Astrocyte of the cerebellum (primary cell): ENCODE data around the gene CCNL2.

ENCODE experiments used
- DNase-seq: peaks from one replicate; pipeline ENCODE4 v3.0.0-alpha.2; 2011; ENCODE audit warnings: low read depth
- H3K4me3 ChIP-seq: 2 replicates; pipeline ENCODE4 v1.5.1; 2011; ENCODE audit warnings: mild to moderate bottlenecking, low read depth, low read length, moderate library complexity
- in situ Hi-C: cut with HindIII; loops from 2 replicates; pipeline ENCODE4 v1.10.0; 2017; ENCODE audit warnings: low sequenced_read_pairs
- TF ChIP-seq, protein P1 (sequence below): IDR thresholded peaks from 2 replicates; pipeline ENCODE4 v1.5.1; 2012; ENCODE audit warnings: low read length, low read depth, moderate library complexity, mild to moderate bottlenecking; ENCODE audit errors: missing control alignments

CCNL2 gene

DNA sequence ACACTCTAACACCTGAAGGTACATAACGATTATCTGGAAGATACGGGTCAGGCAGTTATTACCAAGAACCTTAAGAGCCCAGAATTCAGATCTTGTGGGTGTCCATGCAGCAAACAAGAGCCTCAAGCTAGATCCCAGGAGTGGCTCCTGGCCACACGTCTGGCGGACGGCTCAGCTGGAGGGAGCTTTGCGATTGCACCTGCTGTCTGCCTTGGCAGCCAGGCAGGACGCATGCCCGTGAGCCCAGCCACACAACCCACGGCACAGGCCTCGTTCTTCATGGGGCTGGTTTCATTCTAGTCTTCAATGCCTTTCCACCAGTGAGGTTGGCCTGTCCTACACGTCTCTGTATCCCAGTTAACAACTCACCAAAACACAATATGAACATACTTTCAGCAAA lies 5.7 kb downstream of the CCNL2 start:
- DNase-seq: no peak
- in situ Hi-C loops: no loop called here
- H3K4me3 ChIP-seq: no peak overlapping the region
- TF ChIP-seq, protein P1, sequence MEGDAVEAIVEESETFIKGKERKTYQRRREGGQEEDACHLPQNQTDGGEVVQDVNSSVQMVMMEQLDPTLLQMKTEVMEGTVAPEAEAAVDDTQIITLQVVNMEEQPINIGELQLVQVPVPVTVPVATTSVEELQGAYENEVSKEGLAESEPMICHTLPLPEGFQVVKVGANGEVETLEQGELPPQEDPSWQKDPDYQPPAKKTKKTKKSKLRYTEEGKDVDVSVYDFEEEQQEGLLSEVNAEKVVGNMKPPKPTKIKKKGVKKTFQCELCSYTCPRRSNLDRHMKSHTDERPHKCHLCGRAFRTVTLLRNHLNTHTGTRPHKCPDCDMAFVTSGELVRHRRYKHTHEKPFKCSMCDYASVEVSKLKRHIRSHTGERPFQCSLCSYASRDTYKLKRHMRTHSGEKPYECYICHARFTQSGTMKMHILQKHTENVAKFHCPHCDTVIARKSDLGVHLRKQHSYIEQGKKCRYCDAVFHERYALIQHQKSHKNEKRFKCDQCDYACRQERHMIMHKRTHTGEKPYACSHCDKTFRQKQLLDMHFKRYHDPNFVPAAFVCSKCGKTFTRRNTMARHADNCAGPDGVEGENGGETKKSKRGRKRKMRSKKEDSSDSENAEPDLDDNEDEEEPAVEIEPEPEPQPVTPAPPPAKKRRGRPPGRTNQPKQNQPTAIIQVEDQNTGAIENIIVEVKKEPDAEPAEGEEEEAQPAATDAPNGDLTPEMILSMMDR: no peak

DNA sequence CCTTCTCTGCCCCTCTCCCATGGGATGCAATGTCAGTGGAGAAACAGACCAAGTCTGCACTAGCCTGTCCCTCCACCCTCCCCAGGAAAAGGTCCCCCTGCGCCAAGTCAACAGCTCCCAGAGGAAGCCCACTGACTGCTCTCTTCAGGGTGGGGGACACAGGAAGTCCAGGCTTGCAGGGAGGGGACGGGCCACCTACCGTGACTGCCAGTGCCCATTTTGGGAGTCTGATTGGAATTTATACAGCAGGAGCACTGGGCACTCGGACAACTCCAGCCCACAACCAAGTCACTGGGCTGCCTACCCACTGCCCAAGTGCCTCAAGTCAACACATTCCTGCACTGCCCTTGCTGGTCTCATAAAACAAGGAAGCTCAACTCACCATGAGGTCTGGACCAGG lies 6.1 kb downstream of the CCNL2 start:
- no peak overlapping the region for H3K4me3 ChIP-seq
- in situ Hi-C loops: no loop called here
- TF ChIP-seq, protein P1: no peak
- DNase-seq: no peak

DNA sequence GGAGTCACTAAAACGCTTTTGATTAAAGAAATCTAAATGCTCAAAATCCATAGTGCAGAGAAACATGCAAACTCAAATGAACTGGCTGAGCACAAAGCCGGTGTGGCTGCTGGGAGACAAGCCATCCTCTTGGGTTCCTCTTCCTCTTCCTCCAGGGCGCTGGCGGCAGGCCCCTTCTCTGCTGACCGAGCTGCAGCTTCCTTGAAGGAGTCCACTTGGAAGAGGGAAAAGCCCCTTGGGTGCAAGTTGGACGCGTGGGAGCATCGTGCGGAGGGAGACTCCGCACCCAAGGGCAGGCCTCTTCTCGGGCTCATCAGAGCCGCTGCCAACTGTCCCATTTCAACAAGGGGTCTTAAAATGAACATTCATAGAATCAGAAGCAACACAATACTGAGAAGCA lies 7.9 kb downstream of the CCNL2 start:
- in situ Hi-C loops: no loop called here
- no peak overlapping the region for H3K4me3 ChIP-seq
- TF ChIP-seq, protein P1: no peak
- DNase-seq: no peak

DNA sequence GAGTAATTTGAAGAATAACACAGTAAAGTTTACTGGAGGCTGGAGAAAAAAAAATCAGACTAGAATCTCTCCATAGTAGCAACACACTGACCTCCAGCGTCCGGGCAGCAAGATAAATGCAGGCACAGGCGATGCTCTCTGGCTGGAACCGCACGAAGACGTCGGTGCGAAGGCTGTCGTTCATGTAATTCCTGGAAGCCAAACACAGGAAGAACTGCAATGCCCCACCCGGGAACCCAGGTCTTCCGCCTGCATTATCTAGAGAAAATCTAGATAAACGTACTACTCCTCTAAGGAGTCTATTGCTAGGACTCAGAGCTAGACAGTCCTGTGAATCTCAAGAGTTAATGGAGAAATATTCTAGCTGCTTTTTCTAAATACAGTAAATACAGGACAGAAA lies 8.5 kb downstream of the CCNL2 start:
- in situ Hi-C loops: no loop called here
- no peak for DNase-seq
- no peak overlapping the region for H3K4me3 ChIP-seq
- TF ChIP-seq, protein P1: no peak

DNA sequence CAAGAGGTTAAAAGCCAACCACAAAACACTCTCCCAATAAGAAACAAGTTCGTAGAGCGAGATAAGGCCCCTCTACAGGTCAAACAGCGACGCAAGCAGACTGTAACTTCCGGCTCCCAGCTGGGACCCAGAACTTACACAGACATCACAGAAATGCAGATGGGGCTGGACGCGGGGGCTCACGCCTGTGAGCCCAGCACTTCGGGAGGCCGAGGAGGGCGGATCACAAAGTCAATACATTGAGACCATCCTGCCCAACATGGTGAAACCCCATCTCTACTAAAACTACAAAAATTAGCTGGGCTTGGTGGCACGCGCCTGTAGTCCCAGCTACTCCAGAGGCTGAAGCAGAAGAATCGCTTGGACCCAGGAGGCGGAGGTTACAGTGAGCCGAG lies 11.1 kb downstream of the CCNL2 start:
- H3K4me3 ChIP-seq: no peak overlapping the region
- TF ChIP-seq, protein P1: no peak
- in situ Hi-C loops: no loop called here
- no peak for DNase-seq

DNA sequence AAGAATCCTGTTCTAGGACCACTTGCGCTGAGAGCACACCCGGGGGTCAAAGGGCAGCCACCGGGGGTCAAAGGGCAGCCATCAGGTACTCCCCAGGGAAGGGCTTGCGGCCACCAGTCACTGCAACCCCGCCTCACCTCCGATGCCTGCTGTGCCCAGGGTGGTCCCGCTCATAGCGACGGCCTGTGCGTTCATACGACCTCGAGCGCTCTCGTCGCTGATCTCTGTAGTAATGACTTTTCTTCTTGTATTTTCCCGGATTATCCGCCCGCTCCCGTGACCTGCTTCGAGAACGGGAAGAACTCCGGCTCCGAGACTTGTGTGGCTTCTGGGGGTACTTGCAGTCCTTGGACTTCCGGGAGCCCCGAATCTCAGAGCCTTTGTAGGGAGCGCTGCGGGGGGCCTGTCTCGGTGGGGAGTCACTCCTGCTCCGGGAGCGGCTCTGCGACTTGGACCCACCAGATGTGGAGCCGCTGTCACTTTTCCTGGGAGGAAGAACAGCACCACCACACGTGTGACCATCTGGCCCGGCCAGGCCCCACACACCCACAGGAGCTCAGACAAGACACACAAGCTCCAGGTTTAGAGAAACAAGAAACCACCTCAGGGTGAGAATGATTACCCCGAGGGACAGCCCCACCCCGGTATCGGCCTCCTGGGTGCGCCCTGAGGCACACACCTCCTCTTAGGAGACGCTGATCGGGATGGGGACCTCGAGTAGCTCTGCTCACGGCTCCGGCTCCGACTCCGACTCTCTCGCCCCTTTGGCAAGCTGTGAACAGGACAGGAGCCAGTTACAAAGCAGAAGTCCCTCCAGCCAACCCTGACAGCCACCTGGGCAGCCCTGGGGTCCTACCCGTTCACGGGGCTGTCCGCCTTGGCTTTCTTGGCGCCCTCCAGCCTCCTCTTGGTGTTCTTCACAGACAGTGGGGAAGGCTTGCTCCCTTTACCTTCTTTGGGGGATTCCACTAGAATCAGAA lies 11.7 kb downstream of the CCNL2 start:
- in situ Hi-C loops: no loop called here
- H3K4me3 ChIP-seq: no peak overlapping the region
- DNase-seq: no peak
- TF ChIP-seq, protein P1: no peak
